RWPE2 (cell line): ENCODE measurements around the gene CDC42.
"Not testable (repeated sequence)": the region's sequence is repeated elsewhere in the genome, so short reads cannot be mapped to it uniquely, and the experiment has no call there.

Source experiments
- ATAC-seq: fragments of 200-7000 bp; cut with Tn5 transposase; 3 replicates; pipeline ENCODE4 v1.9.1; 2021; ENCODE audit warnings: low read depth
- DNase-seq: peaks from one replicate; pipeline ENCODE4 v3.0.0-alpha.2; 2020; ENCODE audit warnings: low spot score
- H3K27ac ChIP-seq: fragments of 450-650 bp; 2 replicates; pipeline ENCODE4 v1.5.1; 2017; ENCODE audit warnings: mild to moderate bottlenecking; ENCODE audit not compliant: poor library complexity, severe bottlenecking
- H3K27me3 ChIP-seq: fragments of 250-450 bp; sonication (Bioruptor Pico); 2 replicates; pipeline ENCODE4 v1.5.1; 2021; ENCODE audit warnings: mild to moderate bottlenecking, moderate library complexity; ENCODE audit not compliant: insufficient read depth, poor library complexity, severe bottlenecking
- H3K36me3 ChIP-seq: fragments of 250-450 bp; sonication (Bioruptor Pico); 2 replicates; pipeline ENCODE4 v1.5.1; 2020; ENCODE audit warnings: low read depth, mild to moderate bottlenecking, moderate library complexity
- H3K4me1 ChIP-seq: fragments of 250-450 bp; sonication (Bioruptor Pico); 2 replicates; pipeline ENCODE4 v1.5.1; 2021; ENCODE audit warnings: mild to moderate bottlenecking, moderate library complexity; ENCODE audit not compliant: insufficient read depth, poor library complexity, severe bottlenecking
- H3K4me3 ChIP-seq: fragments of 250-450 bp; sonication (Bioruptor Pico); 2 replicates; pipeline ENCODE4 v1.5.1; 2021; ENCODE audit warnings: mild to moderate bottlenecking, moderate library complexity; ENCODE audit not compliant: severe bottlenecking
- H3K9me3 ChIP-seq: fragments of 250-450 bp; sonication (Bioruptor Pico); 2 replicates; pipeline ENCODE4 v1.5.1; 2021; ENCODE audit warnings: mild to moderate bottlenecking, moderate library complexity; ENCODE audit not compliant: severe bottlenecking
- CTCF ChIP-seq: fragments of 450-650 bp; IDR thresholded peaks from one replicate; pipeline ENCODE4 v1.5.1; 2017; ENCODE audit warnings: mild to moderate bottlenecking, moderate library complexity; ENCODE audit not compliant: poor library complexity, severe bottlenecking

CDC42 gene

GRCh38 chr1:22052115-22053016 is at the start of gene CDC42:
TSS of gene CDC42 (plus strand) at chr1:22052709. CDS start at chr1:22078479, 25,770 bp downstream.
- TF ChIP-seq CTCF, result no peak

GRCh38 chr1:22002875-22003274 is 49.6 kb upstream of the CDC42 start:
- H3K27ac ChIP-seq, H3K4me1 ChIP-seq, H3K27me3 ChIP-seq, ATAC-seq, H3K4me3 ChIP-seq, DNase-seq, H3K36me3 ChIP-seq, H3K9me3 ChIP-seq: not testable (repeated sequence)

More at GRCh38 chr1:22052115-22053016, at the start of gene CDC42:
- peak; percentile 96 for DNase-seq
- H3K36me3 ChIP-seq, result peaks cover 33% of the 10 kb centered on the region
- peak within 1 kb of the TSS; percentile 85 for H3K4me3 ChIP-seq
- H3K27me3 ChIP-seq, result no peaks in the 10 kb centered on the region
- ATAC-seq, result peak; percentile 94
- peaks cover 23% of the 10 kb centered on the region for H3K4me1 ChIP-seq
- no peaks in the 10 kb centered on the region for H3K9me3 ChIP-seq
- H3K27ac ChIP-seq, result peak within 1 kb of the TSS; percentile 95

GRCh38 chr1:22003959-22004358 is 48.5 kb upstream of the CDC42 start:
- not testable (repeated sequence) for H3K27ac ChIP-seq, H3K4me3 ChIP-seq, DNase-seq, H3K36me3 ChIP-seq, H3K4me1 ChIP-seq, ATAC-seq, H3K27me3 ChIP-seq, H3K9me3 ChIP-seq

- not testable (repeated sequence) for H3K9me3 ChIP-seq, H3K27ac ChIP-seq, H3K4me3 ChIP-seq, DNase-seq, H3K4me1 ChIP-seq, H3K36me3 ChIP-seq, H3K27me3 ChIP-seq
- TF ChIP-seq CTCF, result peak; percentile 18
- ATAC-seq, result peak; percentile 26; the same call in 1 of the 3 replicates
Measured at GRCh38 chr1:22005261-22006149, 47.0 kb upstream of the CDC42 start.

GRCh38 chr1:22006736-22007135 is 45.8 kb upstream of the CDC42 start:
- H3K27me3 ChIP-seq, H3K4me1 ChIP-seq, H3K36me3 ChIP-seq, H3K4me3 ChIP-seq, H3K9me3 ChIP-seq, H3K27ac ChIP-seq, DNase-seq, ATAC-seq: not testable (repeated sequence)

- not testable (repeated sequence) for H3K27ac ChIP-seq, H3K36me3 ChIP-seq, H3K27me3 ChIP-seq, H3K4me1 ChIP-seq, H3K9me3 ChIP-seq, H3K4me3 ChIP-seq
- DNase-seq (peak; percentile 69), ATAC-seq (peak; percentile 85)
Measured at GRCh38 chr1:22007262-22007661, 45.2 kb upstream of the CDC42 start.

GRCh38 chr1:22009566-22009965 is 42.9 kb upstream of the CDC42 start:
- not testable (repeated sequence) for H3K27ac ChIP-seq, H3K4me1 ChIP-seq, H3K27me3 ChIP-seq, H3K4me3 ChIP-seq, ATAC-seq, H3K9me3 ChIP-seq, DNase-seq, H3K36me3 ChIP-seq

- H3K27me3 ChIP-seq, H3K36me3 ChIP-seq, H3K9me3 ChIP-seq, DNase-seq, H3K4me3 ChIP-seq, H3K4me1 ChIP-seq, ATAC-seq, H3K27ac ChIP-seq: not testable (repeated sequence)
Measured at GRCh38 chr1:22012752-22013151, 39.8 kb upstream of the CDC42 start.

GRCh38 chr1:22014575-22015206 is 37.8 kb upstream of the CDC42 start:
- DNase-seq, H3K27me3 ChIP-seq, H3K27ac ChIP-seq, H3K4me3 ChIP-seq, H3K9me3 ChIP-seq, H3K36me3 ChIP-seq, ATAC-seq: not testable (repeated sequence)
- peaks cover 11% of the 10 kb centered on the region for H3K4me1 ChIP-seq
